ENCODE results near the gene ATP8B1.
"Not testable (repeated sequence)": the region's sequence is repeated elsewhere in the genome, so short reads cannot be mapped to it uniquely, and the experiment has no call there.

ATP8B1 gene

GRCh38 chr18:57803103-57803969 is at the start of gene ATP8B1:
TSS of gene ATP8B1 (minus strand) at chr18:57803315. CDS start at chr18:57731807, 71,508 bp downstream.
- peak; percentile 79 for DNase-seq

- no peak for DNase-seq
These were observed 46.9 kb upstream of the ATP8B1 start for GRCh38 chr18:57850063-57850462.

DNA sequence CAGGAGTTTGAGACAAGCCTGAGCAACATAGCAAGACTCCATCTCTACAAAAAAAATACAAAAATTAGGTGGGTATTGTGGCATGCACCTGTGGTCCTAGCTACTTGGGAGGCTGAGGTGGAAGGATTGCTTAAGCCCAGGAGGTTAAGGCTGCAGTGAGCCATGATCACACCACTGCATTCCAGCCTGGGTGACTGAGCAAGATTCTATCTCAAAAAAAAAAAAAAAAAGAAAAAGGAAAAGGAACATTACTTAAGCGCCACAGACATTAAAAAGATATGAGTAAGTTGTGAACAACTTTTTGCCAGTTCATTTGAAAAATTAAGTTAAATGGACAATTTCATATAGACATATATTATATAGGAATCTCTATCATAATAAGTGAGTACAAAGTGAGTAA is 45.3 kb upstream of the ATP8B1 start:
- not testable (repeated sequence) for DNase-seq

DNA sequence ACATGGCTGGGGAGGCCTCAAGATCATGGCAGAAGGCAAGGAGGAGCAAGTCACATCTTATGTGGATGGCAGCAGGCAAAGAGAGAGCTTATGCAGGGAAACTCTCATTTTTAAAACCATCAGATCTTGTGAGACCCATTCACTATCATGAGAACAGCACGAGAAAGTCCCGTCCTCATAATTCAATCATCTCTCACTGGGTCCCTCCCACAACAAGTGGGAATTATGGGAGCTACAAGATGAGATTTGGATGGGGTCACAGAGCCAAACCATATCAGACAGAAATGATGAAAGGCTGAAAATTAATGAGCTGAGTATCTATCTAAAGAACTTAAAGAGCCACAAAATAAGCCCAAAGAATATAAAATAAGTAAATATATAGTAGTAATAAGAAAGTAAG is 44.3 kb upstream of the ATP8B1 start:
- DNase-seq: not testable (repeated sequence)

DNA sequence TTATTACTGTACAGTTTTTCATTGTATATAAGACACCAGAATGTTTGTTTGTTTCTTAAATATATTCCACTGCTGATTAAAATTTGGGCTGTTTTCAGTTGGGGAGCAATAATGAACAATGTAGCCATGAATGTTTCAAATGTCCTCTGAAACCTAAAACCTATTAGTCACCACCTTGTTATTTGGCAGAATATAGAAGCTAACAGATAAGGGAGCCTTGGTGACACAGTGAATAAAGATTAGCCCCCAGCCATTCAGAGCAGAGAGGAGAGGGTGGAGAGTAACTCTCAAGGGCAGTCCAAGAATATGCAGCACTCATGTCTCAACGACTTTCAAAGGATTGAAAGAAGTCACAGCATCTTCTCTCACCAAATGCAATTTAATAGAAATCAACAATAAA is 43.1 kb upstream of the ATP8B1 start:
- DNase-seq: no peak

- DNase-seq: no peak
These were observed 42.5 kb upstream of the ATP8B1 start for GRCh38 chr18:57845605-57846074.

DNA sequence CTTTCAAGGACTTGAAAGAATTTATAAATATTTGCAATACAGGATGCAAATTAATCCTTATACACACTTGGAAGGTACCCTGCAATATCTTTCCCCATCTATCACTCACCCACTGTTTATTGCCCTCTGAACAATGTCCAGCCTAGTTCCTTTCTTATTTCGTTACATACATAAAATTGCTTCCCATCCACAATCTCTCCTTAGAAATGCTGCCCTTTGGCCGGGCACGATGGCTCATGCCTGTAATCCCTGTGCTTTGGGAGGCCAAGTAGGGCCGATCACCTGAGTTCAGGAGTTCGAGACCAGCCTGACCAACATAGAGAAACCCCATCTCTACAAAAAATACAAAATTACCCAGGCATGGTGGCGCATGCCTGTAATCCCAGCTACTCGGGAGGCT is 41.2 kb upstream of the ATP8B1 start:
- DNase-seq: no peak

DNA sequence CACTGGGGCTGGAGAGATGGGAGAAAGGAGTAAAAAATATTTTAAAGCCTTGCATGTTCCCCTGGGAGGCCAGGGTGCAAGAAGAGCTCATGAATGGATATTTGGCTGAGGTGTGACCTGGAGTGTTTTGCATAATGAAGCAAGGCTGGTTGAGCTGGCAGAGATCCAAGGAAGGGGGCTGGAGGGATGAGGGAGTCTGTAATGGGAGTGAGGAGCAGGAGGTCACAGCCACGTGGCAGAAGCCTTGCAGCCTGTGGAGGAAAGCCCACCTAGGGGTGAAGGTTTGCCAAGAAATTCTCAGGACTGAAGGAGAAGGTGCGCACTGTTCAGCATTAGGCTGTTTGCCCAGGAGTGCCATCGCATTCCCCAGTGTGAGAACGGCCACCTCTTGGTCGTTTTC is 40.3 kb upstream of the ATP8B1 start:
- DNase-seq: no peak

DNA sequence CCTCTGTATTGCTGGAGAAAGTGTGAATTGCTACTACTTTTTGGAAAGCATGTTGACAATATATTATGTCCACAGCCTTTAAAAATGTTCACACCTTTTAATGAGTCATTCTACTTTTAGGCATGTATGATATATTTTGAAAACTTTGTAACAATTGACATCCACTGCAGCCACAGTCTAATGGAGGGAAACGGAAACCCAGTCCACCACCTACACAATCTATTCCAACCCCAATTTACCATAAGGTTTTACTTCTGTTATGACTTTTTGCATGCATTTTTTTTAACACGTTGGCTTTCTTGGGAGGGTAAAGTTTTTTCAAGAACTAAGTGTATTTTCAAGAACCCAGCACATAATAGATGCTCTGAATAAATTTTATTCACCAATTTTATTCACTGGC is 38.5 kb upstream of the ATP8B1 start:
- DNase-seq: no peak

DNA sequence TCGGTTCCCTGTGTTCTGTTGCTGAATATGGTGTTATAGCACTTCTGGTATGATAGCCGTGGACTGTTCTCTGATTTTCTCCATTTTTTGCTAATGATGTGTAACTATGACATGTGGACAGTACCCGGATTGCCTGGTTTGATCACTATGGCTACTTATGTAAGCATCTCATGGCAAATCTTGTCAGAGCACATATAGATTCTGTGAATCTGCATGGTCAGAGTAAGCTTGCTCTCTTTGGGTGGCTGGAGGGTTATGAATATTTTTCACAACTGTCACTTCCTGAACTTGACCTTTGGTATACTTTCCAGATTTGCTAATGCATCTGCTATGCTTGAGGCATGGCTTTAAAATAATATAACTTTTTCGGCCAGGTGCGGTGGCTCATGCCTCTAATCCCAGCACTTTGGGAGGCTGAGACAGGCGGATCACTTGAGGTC is 36.8 kb upstream of the ATP8B1 start:
- no peak for DNase-seq

GRCh38 chr18:57837917-57838548 is 34.9 kb upstream of the ATP8B1 start:
- no peak for DNase-seq

DNA sequence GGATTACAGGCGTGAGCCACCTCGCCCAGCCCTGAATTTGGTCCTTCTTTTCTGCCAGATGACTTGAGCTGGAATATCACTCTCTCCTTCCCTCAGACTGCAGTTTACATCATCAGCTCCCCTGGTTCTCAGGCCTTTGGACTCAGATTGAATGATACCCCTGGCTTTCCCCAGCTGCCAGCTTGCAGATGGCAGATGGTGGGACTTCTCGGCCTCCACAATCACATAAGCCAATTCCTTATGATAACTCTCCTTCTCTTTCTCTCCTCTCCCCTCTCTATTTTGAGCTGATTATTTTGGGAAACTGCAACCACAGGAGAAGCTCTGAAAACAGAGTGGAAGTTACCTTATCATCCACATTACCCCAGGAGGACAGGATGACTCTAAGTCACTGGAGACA is 33.4 kb upstream of the ATP8B1 start:
- no peak for DNase-seq

- DNase-seq: no peak
These were observed 32.8 kb upstream of the ATP8B1 start for GRCh38 chr18:57835904-57836303.

DNA sequence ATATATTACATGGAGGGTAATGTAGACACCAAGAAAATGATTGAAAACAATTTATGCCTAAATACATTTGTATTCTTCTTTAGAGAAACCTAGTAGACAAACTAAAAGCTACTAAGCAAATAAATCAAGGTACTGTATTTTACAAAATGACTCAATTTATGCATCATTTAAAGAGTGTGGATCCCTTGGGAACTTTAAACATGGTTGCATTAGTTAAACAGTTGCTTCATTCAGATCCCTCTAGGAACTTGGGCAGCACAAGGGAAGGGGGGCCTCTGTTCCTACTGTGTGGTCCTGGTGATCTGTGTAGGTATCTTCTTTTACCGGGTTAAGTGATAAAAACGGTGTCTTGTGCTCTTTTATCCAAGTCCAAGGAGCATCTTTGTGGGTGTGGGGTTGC is 31.5 kb upstream of the ATP8B1 start:
- no peak for DNase-seq

DNA sequence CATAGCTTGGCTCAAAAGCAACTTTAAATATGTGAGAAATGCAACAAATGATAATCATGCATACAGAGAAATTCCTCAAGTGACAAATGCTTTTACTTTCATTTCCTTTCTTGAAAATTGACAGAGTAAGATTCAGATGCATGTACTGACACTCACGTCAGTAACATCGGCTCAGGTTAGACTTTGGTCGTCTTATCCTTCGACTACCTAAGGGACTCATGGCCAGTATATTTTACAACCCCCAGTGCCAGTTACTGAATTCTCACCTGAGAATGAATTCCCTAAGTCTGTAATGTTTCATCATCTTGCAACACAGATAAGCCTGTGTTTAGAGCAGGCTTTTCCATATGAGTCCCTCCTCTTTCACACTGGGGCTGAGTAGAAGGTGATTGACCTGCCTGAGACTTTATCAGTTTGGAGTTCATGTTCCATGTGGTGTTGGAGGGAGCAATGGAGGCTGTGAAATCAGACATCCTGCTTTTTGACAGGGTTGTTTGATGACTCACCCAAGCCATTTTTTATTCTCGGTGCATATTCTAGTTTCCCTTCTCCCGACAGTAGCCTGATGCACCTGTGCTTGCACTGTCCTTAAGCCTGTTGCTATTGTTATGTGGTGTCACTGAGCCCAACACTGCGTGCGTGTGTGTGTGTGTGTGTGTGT is 30.5 kb upstream of the ATP8B1 start:
- no peak for DNase-seq

GRCh38 chr18:57832730-57833129 is 29.6 kb upstream of the ATP8B1 start:
- no peak for DNase-seq

- DNase-seq: no peak
These were observed 28.7 kb upstream of the ATP8B1 start for GRCh38 chr18:57831597-57832377.

DNA sequence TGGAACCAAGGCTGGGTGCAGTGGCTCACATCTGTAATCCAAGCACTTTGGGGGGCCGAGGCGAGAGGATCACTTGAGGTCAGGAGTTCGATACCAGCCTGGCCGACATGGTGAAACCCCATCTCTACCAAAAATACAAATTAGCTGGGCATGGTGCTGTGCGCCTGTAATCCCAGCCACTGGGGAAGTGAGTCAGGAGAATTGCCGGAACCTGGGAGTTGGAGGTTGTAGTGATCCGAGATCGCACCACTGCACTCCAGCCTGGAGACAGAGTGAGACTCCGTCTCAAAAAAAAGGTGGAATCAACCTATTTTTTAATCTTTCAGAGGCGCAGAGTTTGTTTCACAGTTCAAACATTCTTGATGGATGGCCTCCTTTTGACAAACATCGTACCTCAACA is 24.5 kb upstream of the ATP8B1 start:
- DNase-seq: no peak

DNA sequence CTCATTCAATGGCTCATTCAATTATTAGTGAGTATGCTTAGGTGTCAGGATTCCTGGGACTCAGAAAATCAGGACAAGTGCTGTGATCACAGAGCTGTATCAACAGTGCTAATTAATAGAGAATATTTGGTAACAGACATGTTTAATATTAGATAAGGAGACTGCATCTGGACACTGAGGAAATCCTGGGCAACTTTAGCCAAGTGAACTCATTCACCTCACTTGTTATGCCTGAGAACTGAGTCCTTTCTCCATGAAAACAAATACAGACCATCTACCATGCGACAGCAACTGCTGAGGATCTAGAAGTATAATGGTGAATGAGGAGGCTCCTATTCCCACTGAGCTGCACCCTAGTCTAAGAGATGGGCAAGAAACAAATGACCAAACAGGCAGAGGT is 23.1 kb upstream of the ATP8B1 start:
- no peak for DNase-seq

GRCh38 chr18:57820583-57820982 is 17.5 kb upstream of the ATP8B1 start:
- DNase-seq: not testable (repeated sequence)

DNA sequence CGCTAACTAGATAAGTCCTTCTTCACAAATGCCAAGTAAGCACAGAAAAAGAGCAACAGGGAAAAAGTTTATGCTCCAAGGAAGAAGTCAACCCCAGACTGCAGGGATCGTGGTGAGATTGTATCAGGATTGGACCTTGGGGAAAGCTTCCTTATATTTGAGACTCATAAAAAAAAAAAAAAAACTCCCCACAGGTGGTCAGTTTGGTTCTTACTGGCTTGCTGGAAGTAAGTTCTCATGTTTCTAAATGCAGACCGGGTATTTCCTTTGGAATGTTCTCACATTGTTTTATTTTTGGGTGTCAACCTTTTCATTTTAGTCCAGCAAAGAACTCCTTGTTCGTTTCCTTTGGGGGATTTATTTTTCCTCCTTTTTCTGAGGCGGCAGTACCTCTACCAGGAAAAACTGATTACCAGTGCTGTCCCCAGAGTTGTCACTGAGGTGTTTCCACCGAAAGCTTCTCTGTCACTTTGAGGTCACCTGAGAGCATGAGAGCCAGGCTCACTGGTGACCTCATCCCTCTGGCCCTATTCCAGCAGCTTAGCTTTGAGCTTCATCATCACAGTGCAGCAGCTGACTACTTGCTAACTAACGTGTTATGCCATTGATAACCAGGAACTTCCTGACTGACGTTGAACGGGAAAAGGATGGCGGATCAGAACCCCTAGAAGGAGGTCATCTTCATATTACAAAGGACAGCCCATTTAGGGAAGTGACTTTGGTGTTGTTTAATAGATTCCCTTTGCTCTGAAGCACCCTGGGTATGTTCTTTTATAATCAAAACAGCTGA is 16.8 kb upstream of the ATP8B1 start:
- DNase-seq: no peak

DNA sequence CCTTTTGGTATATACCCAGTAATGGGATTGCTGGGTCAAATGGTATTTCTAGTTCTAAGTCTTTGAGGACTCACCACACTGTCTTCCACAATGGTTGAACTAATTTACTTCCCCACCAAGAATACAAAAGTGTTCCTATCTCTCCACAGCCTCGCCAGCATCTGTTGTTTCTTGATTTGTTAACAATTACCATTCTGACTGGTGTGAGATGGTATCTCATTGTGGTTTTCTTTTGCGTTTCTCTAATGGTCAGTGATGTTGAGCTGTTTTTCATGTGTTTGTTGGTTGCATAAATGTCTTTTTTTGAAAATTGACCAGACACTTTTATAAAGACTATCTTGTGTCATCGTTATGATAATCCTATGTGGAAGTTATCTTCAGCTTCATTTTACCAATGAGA is 16.0 kb upstream of the ATP8B1 start:
- DNase-seq: no peak

Data from retina (tissue), 1 donor.